Urothelium cell line (cell line): ENCODE measurements around the gene CALB2.

Source experiments
- DNase-seq: peaks from one replicate; pipeline ENCODE4 v3.0.0; 2011; ENCODE audit warnings: low spot score, mixed read lengths
- FAIRE-seq: peaks from 2 replicates; lab custom pipeline; 2011; peaks lifted over from hg19 to GRCh38; lab: Jason Lieb, UNC

The CALB2 gene

GRCh38 chr16:71423016-71423415 is 64.5 kb downstream of the CALB2 start:
- DNase-seq (no peak), FAIRE-seq (no peak)

- no peak for FAIRE-seq
Observed at GRCh38 chr16:71423865-71424264, 65.3 kb downstream of the CALB2 start.

GRCh38 chr16:71424626-71425025 is 66.1 kb downstream of the CALB2 start:
- FAIRE-seq, result no peak
- DNase-seq, result no peak

More at GRCh38 chr16:71423865-71424264, 65.3 kb downstream of the CALB2 start:
- DNase-seq, result no peak

GRCh38 chr16:71425746-71426068 is 67.2 kb downstream of the CALB2 start:
- FAIRE-seq (no peak), DNase-seq (no peak)

- no peak for FAIRE-seq
- no peak for DNase-seq
Observed at GRCh38 chr16:71426069-71426879, 67.8 kb downstream of the CALB2 start.

- DNase-seq (no peak), FAIRE-seq (no peak)
Observed at GRCh38 chr16:71426880-71427615, 68.5 kb downstream of the CALB2 start.

GRCh38 chr16:71428385-71428784 is 69.9 kb downstream of the CALB2 start:
- FAIRE-seq (no peak), DNase-seq (no peak)

GRCh38 chr16:71428883-71429282 is 70.4 kb downstream of the CALB2 start:
- FAIRE-seq (no peak), DNase-seq (no peak)

- FAIRE-seq, result no peak
Observed at GRCh38 chr16:71429581-71429980, 71.1 kb downstream of the CALB2 start.

GRCh38 chr16:71430744-71431143 is 72.2 kb downstream of the CALB2 start:
- DNase-seq (no peak), FAIRE-seq (peak; percentile 9)

More at GRCh38 chr16:71429581-71429980, 71.1 kb downstream of the CALB2 start:
- DNase-seq, result no peak

- no peak for DNase-seq
- no peak for FAIRE-seq
Observed at GRCh38 chr16:71431176-71431575, 72.7 kb downstream of the CALB2 start.

GRCh38 chr16:71431991-71432390 is 73.5 kb downstream of the CALB2 start:
- FAIRE-seq (no peak), DNase-seq (no peak)

GRCh38 chr16:71432906-71433305 is 74.4 kb downstream of the CALB2 start:
- FAIRE-seq (no peak), DNase-seq (no peak)

- no peak for FAIRE-seq
- no peak for DNase-seq
Observed at GRCh38 chr16:71436473-71436872, 78.0 kb downstream of the CALB2 start.

- DNase-seq (no peak), FAIRE-seq (no peak)
Observed at GRCh38 chr16:71439523-71439922, 81.0 kb downstream of the CALB2 start.
